B cell (primary cell): Measurements from ENCODE around the gene SIGLEC7. TPM values are rescaled to one million over a fixed set of nuclear protein-coding genes. Genes with fewer than 3 reads are reported as not detected.
A peak's percentile ranks its signal among the peaks of the same experiment; 100 is the strongest.

ENCODE experiments used
- ATAC-seq: fragments of 200-7000 bp; cut with Tn5 transposase; one replicate; pipeline ENCODE4 v1.10.0; 2021; ENCODE audit warnings: low read depth, mild to moderate bottlenecking, moderate number of reproducible peaks, moderate library complexity
- CTCF ChIA-PET: fragments of 350-600 bp; sonication (Branson Sonifier 250); formaldehyde crosslinking; loops from one replicate; lab custom pipeline; 2021; ENCODE audit warnings: antibody characterized with exemption, inconsistent platforms; lab: Charles Lee
- POLR2A ChIA-PET: fragments of 350-600 bp; sonication (Branson Sonifier 250); formaldehyde crosslinking; loops from one replicate; lab custom pipeline; 2021; ENCODE audit warnings: antibody characterized with exemption; lab: Charles Lee
- DNase-seq: peaks from one replicate; pipeline ENCODE4 v3.0.0; 2013
- H2AFZ ChIP-seq: 2 replicates; pipeline ENCODE4 v1.6.1; 2012; ENCODE audit warnings: mild to moderate bottlenecking, low read depth, low read length; ENCODE audit not compliant: insufficient read depth, poor library complexity, severe bottlenecking
- H3K27ac ChIP-seq, 2 donors: 1 replicate in 1 of 2; 2 replicates in 1 of 2; pipeline ENCODE4 v1.5.1; 2012 to 2013; ENCODE audit warnings: low read length in 2 of 2, mild to moderate bottlenecking in 2 of 2, moderate library complexity in 1 of 2
- H3K27me3 ChIP-seq, 4 experiments: fragments of 200-600 bp in 1 of 4; sonication (generic) in 1 of 4; replicated peaks in 1 of 4; 1 replicate in 2 of 4; 2 replicates in 2 of 4; pipeline versions ENCODE4 v1.6.1 to v1.7.0; 2013 to 2016; ENCODE audit warnings: low read length in 3 of 4, mild to moderate bottlenecking in 2 of 4, mixed read lengths in 1 of 4, moderate library complexity in 1 of 4; ENCODE audit not compliant: insufficient read depth in 4 of 4, control insufficient read depth in 3 of 4; ENCODE audit errors: control extremely low read depth in 1 of 4
- H3K36me3 ChIP-seq, 2 experiments: replicated peaks in 1 of 2; 1 replicate in 1 of 2; 2 replicates in 1 of 2; pipeline versions ENCODE4 v1.6.1 to v1.7.1; 2013; ENCODE audit warnings: low read length in 1 of 2; ENCODE audit not compliant: insufficient read depth in 2 of 2, control insufficient read depth in 1 of 2; ENCODE audit errors: control extremely low read depth in 1 of 2, extremely low read depth in 1 of 2
- H3K4me1 ChIP-seq, 2 donors: fragments of 200-600 bp in 1 of 2; sonication (generic) in 1 of 2; 1 replicate in 1 of 2; 2 replicates in 1 of 2; pipeline versions ENCODE4 v1.5.1 to v1.6.1; 2013 to 2017; ENCODE audit warnings: low read length in 2 of 2; ENCODE audit not compliant: control insufficient read depth in 2 of 2, insufficient read depth in 2 of 2
- H3K4me2 ChIP-seq: replicated peaks from 2 replicates; pipeline ENCODE3; 2012; ENCODE audit warnings: mild to moderate bottlenecking, low read depth, low read length; ENCODE audit not compliant: poor library complexity, severe bottlenecking
- H3K4me3 ChIP-seq, 5 experiments: fragments of 200-600 bp in 1 of 5; sonication (generic) in 1 of 5; 1 replicate in 3 of 5; 2 replicates in 2 of 5; pipeline versions ENCODE4 v1.5.1 to v1.7.0; 2011 to 2016; ENCODE audit warnings: low read length in 4 of 5, mild to moderate bottlenecking in 4 of 5, low read depth in 2 of 5, control low read depth in 1 of 5, moderate library complexity in 1 of 5; ENCODE audit not compliant: insufficient read depth in 1 of 5; ENCODE audit errors: control extremely low read depth in 1 of 5, extremely low read depth in 1 of 5
- H3K79me2 ChIP-seq: fragments of 200-600 bp; sonication (generic); one replicate; pipeline ENCODE4 v1.6.0; 2016; ENCODE audit warnings: low read length; ENCODE audit not compliant: control insufficient read depth, insufficient read depth
- H3K9ac ChIP-seq: fragments of 200-600 bp; sonication (generic); 2 replicates; pipeline ENCODE4 v1.6.1; 2017; ENCODE audit warnings: mild to moderate bottlenecking, low read length, moderate library complexity
- H3K9me3 ChIP-seq, 3 donors: one replicate each; pipeline versions ENCODE4 v1.6.1 to v1.7.1; 2013; ENCODE audit warnings: low read length in 2 of 3; ENCODE audit not compliant: control insufficient read depth in 2 of 3, insufficient read depth in 1 of 3; ENCODE audit errors: control extremely low read depth in 1 of 3
- H4K20me1 ChIP-seq: 2 replicates; pipeline ENCODE4 v1.6.0; 2012; ENCODE audit warnings: mild to moderate bottlenecking, low read length; ENCODE audit not compliant: insufficient read depth, control insufficient read depth, poor library complexity, severe bottlenecking
- H3K27ac Mint-ChIP-seq: one replicate; pipeline ENCODE4 v1.8.0; 2021; ENCODE audit warnings: mixed read lengths
- H3K27me3 Mint-ChIP-seq: one replicate; pipeline ENCODE4 v1.8.0; 2021; ENCODE audit warnings: mixed read lengths
- H3K4me1 Mint-ChIP-seq: one replicate; pipeline ENCODE4 v1.8.0; 2021; ENCODE audit warnings: mixed read lengths
- H3K4me3 Mint-ChIP-seq: one replicate; pipeline ENCODE4 v1.8.0; 2021; ENCODE audit warnings: mixed read lengths
- H3K9me3 Mint-ChIP-seq: one replicate; pipeline ENCODE4 v1.8.0; 2022; ENCODE audit warnings: mixed read lengths; ENCODE audit not compliant: insufficient read depth
- CTCF ChIP-seq: fragments of 200-600 bp; IDR thresholded peaks from one replicate; pipeline ENCODE4 v1.8.0; 2022; ENCODE audit warnings: antibody characterized with exemption, mild to moderate bottlenecking
- EZH2 ChIP-seq: IDR thresholded peaks from 2 replicates; pipeline ENCODE4 v1.6.1; 2012; ENCODE audit warnings: borderline replicate concordance, low read depth, mild to moderate bottlenecking, moderate library complexity, low read length; ENCODE audit not compliant: insufficient read depth, poor library complexity, severe bottlenecking
- WGBS: methylation state at CpG from one replicate; pipeline ENCODE4 v1.1.5; 2013; ENCODE audit warnings: missing lambda C conversion rate; ENCODE audit not compliant: insufficient coverage; 5-methylcytosine and 5-hydroxymethylcytosine counted together
- intact Hi-C: fragments of 100-400 bp; cut with micrococcal nuclease; formaldehyde crosslinking; loops from one replicate; pipeline ENCODE4 v1.10.0; 2022
- polyA plus RNA-seq: library from polyadenylated mRNA; depleted of rRNA; stranded (reverse); fragments of >200 nt; gene quantifications from 2 replicates; pipeline ENCODE4 v1.2.3, GENCODE V29; 2012
- total RNA-seq, 2 donors: library from RNA; stranded (reverse); fragments of 120-200 nt in 1 of 2; gene quantifications; 1 replicate in 1 of 2; 2 replicates in 1 of 2; pipeline versions ENCODE4 v1.2.3 to v1.2.4, GENCODE V29; 2013 to 2022

The SIGLEC7 gene
- total and polyA plus RNA-seq, 2 donors (not counting 1 experiment from before 2014, with no cell fraction given) = 0.52 TPM; not detected in 1

GRCh38 chr19:51166846-51167490 is 24.9 kb downstream of the SIGLEC7 start:
- H3K4me3 Mint-ChIP-seq = no peak overlapping the region
- DNase-seq = no peak
- H3K4me1 Mint-ChIP-seq = no peaks in the 10 kb centered on the region

More at GRCh38 chr19:51166846-51167490, 24.9 kb downstream of the SIGLEC7 start:
- Histone ChIP-seq H3K36me3 (no peaks in the 10 kb centered on the region), H4K20me1 (no peaks in the 10 kb centered on the region), H3K27ac (no peak overlapping the region), H3K9me3 (no peaks in the 10 kb centered on the region), H3K9ac (no peak overlapping the region), H3K4me1 (no peaks in the 10 kb centered on the region), H3K4me3 (no peak overlapping the region), H3K79me2 (no peaks in the 10 kb centered on the region), H3K27me3 (peaks cover 0 to 14% (median 3%) of the 10 kb centered on the region in 4 experiments), H3K4me2 (no peak overlapping the region), H2AFZ (peak overlapping the region; percentile 20)
- H3K9me3 Mint-ChIP-seq = no peaks in the 10 kb centered on the region
- no peak for ATAC-seq
- ChIA-PET POLR2A (no interaction called here), CTCF (no interaction called here)
- intact Hi-C loops = no loop called here
- TF ChIP-seq EZH2 = no peak
- no peak for TF ChIP-seq CTCF
- H3K27ac Mint-ChIP-seq = no peak overlapping the region
- WGBS = 14% methylated on average over 9 of the region's 9 CpGs
- peaks cover 43% of the 10 kb centered on the region for H3K27me3 Mint-ChIP-seq
